GM21528 (cell line): ENCODE measurements around the gene CDRT15.
A peak's percentile ranks its signal among the peaks of the same experiment; 100 is the strongest.
"Not testable (repeated sequence)": the region's sequence is repeated elsewhere in the genome, so short reads cannot be mapped to it uniquely, and the experiment has no call there.

Experiments
- ATAC-seq: cut with Tn5 transposase; IDR thresholded peaks from one replicate; pipeline ENCODE4 v1.9.1; 2021; ENCODE audit warnings: mild to moderate bottlenecking, moderate library complexity; ENCODE audit not compliant: unreplicated experiment, low FRiP score

The CDRT15 gene

DNA sequence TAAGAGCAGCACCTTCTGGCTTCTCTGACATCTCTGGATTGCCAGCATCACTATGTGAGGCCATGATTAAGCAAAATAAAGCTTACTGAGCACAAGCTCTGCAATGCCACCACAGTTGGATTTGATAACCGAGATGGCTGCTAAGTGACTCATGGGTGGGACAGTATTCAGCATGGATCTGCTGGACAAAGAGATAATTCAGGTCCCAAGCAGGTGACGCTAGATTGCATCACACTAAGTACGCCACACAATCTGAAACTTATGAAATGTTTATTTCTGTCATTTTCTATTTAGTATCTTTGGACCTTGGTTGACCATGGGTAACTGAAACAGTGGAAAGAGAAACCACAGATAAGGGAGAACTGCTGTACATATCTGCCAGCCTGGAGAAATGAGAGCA is 27.4 kb downstream of the CDRT15 start:
- ATAC-seq: no peak

DNA sequence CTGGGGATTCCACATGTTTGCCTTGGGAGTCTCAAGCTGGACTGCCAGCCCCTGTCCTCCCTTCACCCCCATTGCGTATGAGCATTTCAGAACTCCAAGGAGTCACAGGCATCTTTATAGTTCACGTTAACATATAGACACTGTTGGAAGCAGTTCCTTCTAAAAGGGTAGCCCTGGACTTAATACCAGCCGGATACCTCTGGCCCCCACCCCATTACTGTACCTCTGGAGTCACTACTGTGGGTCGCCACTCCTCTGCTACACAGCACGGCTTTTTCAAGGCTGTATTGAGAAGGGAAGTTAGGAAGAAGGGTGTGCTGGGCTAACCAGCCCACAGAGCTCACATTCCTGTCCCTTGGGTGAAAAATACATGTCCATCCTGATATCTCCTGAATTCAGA is 28.9 kb downstream of the CDRT15 start:
- no peak for ATAC-seq

DNA sequence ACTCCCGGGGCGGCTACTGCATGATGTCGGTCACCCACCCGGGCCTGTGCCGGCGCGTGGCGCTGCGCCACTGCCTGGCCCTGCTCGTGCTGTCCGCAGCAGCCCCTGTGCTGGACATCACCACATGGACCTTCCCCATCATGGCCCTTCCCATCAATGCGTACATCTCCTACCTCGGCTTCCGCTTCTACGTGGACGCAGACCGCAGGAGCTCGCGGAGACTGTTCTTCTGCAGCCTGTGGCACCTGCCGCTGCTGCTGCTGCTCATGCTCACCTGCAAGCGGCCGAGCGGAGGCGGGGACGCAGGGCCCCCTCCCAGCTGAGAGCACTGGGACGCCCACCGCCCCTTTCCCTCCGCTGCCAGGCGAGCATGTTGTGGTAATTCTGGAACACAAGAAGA is 29.8 kb downstream of the CDRT15 start:
- no peak for ATAC-seq

DNA sequence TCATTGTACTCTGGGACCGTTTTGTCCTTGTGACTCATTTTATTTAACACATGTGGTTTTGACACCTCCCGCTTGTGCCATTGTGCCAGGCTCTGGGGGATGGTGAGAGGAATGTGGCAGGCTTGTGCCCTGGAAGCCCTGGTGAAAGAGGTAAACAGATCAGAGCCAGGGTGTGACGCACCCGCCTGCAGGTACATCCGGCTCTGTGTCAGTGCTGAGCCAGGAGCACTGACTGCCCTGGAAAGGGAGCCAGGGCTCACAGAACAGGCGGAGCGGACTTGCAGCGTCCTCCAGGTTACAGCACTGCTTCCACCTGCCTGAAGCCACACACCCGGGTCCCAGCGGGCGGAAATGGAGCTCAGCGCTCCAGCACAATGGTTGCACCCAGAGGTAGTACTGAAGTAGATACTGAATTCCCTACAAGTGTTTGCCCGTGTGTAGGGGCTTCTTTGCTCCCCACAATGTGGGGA is 30.6 kb downstream of the CDRT15 start:
- no peak for ATAC-seq

DNA sequence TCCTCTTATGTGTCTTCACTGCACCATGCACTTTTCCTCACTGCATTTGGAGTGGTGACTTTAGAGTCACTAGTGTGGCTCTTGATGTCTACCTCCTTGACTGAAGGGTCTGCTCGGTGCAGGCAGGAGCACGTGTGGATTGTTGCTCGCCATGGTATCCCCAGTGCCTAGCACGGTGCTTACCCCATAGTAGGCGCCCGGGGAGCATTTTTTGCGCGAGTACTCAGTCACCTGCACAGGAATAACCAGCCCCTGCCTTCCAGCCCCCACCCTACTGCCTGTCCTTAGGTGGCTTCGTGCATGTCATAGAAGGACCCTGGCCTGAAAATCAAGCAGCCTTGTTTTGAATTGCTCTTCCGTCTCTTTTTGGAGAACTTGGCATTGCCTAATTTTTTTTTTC is 31.3 kb downstream of the CDRT15 start:
- ATAC-seq: no peak

DNA sequence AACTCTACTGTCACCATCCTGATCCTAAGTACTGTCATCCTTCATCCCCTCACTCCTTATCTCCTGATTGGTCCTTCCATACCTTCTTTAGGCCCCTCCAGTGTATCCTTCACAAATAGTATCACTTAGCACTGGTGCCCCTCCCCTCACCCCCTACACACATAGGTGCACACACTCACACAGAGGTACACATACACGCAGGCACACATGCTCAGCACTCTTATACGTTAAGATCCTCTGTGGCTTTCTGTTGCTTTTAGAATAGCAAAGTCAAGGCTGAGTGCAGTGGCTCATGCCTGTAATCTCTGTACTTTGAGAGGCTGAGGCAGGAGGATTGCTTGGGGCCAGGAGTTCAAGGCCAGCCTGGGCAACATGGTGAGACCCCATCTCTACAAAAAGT is 32.1 kb downstream of the CDRT15 start:
- no peak for ATAC-seq

DNA sequence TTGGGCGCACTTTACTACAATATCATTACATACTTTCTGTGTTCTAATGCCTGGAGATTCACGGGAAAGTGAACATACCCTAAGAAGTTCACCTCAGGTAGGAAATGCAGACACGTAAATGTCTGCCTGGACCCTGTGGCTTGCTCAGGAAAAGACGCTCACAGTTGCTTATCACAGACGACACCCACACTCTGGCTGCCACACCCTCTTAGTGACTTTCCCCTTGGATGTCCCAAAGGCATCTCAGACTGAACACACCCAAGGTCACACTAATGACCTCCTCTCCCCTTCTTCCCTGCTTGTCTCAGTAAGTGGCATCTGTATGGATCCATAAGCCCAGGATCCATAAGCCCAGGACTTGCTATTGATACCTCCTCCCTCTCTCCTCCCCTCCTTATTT is 32.6 kb downstream of the CDRT15 start:
- ATAC-seq: no peak

DNA sequence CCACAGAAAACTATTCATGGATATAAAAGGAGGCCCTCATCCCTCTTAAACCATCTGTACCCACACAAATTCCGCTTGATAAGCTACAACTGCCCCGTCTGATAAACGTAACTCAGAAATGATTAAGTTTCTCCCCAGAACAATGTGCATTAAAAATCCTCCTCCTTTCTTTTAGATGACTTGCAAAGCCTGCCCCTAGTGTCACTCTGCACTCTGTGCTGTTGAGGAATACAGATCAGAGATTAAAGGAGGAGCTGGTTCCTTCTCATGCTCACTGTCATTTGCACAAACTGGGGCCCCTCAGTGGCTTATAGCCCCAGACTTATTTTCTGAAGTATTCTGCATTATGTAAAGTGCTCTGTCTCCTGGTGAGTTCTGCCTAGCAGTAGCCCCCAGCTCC is 33.3 kb downstream of the CDRT15 start:
- no peak for ATAC-seq

DNA sequence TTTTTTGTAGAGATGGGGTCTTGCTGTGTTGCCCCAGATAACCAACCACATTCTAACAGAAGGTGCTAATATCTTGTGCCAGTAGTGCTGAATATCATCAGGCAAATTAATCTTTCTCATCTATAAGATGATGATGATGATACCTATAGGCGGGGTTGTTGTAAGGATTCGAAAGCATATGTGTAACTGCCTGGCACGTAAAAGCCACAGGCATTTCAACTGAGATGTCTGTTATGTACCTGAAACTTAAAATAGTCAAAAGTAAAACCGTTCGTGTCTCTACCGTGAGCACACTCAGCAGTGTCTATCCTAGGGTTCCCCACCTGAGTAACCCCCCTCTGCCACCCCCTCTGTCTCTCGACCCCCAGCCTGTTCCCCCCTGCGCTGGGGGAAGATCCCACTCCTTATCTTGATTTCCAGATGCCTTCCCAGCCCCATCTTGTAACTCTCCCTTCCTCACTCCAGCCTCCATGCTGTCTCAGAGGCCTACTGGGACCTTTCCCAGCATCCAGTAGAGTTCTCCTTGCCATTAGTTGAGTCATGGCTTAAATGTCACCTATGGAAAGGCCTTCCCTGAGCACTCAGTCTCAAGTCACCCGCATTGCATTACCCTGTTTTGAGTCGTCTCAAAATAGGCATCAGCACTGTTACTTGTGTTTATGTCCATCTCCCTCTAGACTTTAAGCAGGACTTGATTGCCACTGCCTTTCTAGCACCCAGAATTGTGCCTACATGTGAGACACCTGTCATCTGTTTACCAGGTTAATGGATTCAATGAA is 34.1 kb downstream of the CDRT15 start:
- ATAC-seq: no peak

DNA sequence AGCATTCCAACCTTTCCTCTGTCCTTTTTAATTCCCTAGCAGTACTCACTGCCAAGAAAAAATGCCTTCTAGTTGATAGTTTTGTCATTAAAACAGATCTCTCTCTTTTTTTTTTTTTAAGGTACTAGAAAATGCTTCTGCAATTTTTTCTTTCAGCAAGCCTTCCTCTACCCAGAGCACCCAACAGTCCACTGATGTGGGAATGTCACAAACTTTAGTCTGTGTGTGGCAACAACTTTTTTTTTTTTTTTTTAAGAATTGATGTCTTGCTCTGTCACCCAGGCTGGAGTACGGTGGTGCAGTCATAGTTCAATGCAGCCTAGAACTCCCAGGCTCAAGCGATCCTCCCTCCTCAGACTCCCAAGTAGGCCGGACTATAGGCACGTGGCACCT is 34.7 kb downstream of the CDRT15 start:
- ATAC-seq: no peak

DNA sequence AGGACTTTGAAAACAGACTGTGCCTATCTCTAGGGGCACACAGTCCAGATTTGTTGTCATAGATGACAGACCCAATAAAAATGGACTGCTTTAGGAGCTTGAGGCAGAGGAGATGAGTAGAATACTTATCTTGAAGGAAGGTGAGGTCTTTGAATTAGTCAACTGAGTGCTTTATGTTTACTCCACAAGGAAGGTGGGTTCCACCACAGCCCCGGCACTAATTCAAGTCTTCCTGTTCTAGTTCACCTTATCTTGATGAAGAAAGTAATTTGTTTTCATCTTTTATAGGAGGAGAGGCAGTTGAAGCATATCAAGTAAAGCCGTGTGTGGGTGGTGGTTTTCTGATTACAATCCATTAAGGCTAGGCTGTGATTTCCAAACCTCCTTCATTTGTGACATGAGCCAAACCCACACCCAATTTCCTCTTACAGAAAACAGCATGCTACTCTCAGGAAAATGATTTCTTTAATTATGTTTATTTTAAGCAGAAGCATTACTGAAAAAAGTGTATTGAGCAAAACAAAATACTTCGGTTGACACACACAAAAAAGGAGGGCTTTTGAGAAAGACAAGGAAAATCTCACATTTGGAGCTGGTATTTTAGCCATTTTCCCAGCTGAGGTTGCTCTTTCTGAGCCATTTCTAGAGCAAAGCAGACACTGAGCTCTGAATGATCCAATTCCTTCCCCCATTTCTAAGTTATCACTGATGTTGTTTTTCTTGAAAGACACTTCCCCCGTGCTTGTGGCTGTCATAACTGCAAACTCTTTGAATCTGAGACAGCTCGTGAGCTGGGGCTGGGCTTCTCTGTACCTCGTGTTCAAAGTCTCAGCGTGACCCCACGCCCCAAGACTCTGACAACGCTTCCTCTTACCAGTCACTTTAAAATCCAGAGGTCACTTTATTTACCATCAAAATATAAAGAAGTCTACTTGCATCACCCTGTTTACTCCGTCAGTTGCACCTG is 35.4 kb downstream of the CDRT15 start:
- no peak for ATAC-seq

DNA sequence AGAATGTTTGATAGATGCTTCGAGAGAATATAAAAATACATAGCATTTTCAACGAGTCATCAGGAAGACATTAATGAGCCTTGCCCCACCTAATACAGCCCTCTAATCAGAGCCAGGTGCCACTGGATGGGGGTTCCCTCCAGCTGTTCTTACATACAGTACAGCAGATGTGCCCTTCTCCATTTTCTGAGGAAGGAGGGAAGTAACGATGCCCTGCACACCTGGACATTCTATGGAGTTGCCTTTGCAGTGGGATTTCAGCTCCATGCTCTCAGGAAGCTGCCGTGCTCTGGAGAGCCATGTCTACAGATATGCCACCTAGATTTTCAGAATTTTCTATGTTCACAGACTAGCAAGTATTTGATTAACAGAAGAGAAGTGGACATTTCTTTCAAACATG is 36.3 kb downstream of the CDRT15 start:
- ATAC-seq: no peak

DNA sequence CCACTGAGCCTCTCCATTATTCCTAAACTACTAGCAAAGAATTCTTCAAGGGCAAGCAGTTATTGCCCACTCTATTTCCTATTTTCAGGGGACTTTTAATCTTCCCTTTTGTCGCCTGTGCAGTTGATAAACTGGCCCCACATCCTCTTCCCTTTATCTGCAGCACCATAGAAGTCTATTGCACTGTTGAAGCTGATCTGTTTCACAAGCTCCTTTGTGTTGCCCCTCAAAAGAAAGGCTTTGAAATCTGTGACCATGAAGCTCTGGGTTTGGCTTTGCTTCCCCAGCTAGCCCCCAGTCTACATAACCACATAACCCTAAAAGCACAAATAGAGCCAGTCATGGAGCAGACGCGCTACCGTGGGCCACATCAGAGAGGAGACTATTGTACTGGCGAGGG is 37.1 kb downstream of the CDRT15 start:
- ATAC-seq: no peak

DNA sequence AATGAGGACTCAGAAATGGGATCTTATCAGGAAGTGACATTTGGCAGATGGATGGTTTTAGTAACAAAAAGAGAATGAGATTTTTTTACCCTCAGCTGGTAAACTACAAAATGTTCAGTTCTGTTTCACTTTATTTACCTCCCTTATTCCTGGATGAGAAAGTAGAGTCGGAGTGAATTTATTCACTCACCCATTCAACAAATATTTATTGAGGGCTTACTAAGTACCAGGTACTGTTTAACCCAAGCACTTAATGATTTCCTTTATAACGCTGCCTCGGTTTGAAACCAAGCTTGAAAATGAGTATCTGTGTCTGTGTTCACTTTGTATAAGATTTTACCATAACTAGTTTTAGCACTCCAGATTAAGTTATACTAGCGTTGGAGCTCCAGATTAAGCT is 38.1 kb downstream of the CDRT15 start:
- ATAC-seq: no peak

DNA sequence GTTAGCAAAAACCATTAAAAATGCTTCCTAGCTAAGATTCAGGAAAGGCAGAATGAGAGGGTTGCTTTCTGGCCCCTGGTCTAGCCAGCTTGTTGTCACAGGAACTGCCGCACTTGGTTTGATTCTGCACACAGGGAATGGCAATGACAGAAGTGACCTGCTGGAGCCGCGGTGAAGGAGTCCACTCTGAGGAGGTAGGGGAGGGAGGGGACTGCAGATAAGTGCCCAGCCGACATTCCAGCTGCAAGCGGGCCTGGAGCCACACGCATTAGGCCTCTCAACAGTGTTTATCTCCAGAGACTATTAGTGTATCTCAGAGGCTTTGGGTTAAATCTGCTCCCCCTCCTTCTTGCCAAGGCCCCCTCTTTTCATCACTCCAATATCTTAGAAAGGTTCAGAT is 38.6 kb downstream of the CDRT15 start:
- ATAC-seq: no peak

DNA sequence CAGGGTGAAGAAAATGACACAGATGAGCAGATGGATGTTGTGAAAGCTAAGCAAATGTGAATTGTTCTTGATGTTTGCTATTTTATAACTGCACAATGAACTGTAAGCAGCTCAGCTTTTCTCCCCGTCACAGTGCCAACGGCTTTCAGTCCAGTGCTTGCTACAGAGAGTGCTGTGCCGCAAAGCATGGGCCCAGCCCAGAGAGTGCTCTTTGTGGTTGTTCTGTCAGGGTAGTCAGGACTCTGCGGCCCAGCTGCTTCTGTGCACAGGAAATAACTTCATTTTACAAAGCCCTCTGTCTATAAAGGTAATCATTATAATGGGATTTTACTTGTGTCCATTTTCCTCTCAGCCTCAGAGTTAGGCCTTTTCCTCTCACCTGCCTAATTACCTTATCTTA is 39.1 kb downstream of the CDRT15 start:
- no peak for ATAC-seq

DNA sequence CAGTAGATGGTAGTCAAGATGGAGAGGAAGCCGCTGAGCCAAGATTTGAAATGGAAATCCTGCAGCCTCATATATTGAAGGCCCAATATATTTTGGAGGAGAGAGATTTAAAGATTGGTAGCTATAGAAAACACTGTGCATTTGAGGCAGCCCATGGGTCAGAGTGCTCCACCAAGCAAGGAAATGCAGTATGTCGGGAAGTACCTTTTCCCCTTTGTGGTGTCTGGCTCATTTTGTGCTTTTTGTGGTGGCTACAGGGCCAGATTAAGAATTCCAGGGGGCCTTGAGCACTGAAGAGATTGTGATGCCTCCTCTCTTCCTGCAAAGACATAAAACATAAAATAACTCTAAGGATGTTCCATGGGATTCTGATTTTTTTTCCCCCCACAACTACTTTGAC is 39.6 kb downstream of the CDRT15 start:
- ATAC-seq: no peak

DNA sequence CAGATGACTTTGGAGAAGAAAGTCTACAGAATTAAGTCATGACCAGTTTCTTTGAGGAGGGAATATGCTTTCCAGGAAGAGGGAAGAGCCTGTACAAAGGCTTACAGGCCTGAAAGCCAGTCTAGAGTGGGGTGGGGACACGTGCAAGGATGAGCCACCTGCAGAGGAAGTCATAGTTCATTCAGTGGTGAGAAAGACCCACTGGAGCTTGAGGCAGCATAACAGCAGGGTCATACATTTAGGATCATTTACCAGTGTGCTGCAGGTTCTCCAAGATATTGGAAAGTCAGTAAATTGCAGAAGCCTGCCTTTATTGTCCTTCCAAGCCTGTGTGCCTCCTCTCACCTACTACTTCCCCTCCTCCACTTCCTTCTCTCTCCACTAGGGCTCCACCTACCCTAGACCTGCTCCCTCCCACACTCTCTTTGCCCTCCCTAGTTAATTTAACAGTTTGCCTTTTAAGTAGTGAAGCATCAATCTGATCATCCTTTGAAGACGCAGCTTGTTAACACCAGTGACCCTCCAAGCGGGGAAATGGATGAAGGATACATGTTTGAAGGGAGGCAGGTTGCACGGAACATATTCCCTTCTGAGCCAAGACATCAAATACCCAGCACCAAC is 40.2 kb downstream of the CDRT15 start:
- no peak for ATAC-seq

DNA sequence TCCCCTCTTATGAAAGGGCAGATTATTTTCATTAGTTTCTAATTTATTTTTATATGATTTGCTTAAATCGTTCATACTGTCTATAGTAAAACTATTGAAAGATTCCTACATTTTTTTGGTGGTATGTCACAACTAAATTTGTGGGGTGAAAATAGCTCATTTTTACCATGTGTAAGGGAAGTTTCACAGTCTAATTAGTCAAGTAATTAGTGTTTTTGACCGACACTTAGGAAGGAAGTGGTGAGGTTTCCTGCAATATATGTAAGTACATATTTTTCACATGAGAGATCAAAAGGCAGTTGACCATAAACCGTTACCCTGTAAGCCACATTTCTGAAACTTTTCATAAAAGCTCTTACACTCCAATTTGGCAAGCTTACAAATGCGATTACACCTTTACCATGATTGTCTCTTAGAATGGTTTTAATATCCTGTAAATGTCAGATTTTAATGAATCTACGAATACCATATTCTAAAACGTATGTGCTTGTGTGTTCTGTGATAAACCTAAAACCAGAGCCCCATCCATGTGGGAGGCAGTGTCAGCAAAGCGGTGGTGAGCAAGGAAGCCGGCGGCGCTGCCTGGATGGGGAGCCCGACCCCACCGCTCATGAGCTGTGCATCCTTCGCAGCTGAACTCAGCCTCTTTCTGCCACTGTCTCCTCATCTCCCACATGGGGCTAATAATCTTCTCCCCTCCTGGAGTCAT is 43.9 kb downstream of the CDRT15 start:
- ATAC-seq: peak; percentile 69

DNA sequence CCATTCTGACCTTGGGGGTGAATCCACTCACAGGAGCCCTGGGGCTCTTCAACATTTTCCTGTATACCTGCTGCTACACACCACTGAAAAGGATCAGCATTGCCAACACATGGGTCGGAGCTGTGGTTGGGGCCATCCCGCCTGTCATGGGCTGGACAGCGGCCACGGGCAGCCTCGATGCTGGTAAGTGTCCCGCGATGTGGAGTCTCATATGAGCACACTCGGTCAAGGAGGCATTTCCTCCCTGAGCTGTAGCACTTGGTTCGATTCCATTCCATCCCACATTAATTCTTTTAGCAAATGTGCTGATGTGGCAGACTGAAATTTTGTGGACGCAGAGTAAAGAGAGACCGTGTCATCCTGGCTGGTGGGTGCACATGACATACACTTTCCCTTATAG is 44.6 kb downstream of the CDRT15 start:
- not testable (repeated sequence) for ATAC-seq

DNA sequence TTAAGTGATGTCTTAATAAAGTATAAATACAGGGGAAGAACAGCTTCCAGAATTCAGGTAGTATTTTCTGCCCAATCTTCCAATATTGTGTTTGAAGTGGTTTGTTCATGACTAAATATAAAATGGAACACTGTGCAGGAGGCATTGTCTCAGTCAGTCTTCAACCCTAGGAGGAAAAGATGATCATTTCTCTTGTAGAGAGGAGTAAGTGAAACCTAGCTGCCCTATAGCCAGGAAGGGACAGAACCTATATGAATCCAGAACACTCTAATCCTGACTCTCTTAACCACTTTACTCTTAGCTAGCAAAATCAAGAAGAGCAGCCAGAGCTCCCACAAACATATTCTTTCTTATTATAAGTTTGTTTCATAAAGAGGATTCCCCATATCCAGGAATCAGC is 45.2 kb downstream of the CDRT15 start:
- not testable (repeated sequence) for ATAC-seq
